Adrenal gland (tissue), 12 donors: ENCODE data around the gene HRC. TPM values are rescaled to one million over a fixed set of nuclear protein-coding genes. Genes with fewer than 3 reads are reported as not detected.
A peak's percentile ranks its signal among the peaks of the same experiment; 100 is the strongest.

Source experiments
- DNase-seq, 7 donors: peaks; one replicate each; pipeline ENCODE4 v3.0.0-alpha.2; 2019 to 2020
- H3K27ac ChIP-seq, 5 donors: fragments of 200-600 bp; sonication (generic) in 4 of 5; 1 replicate in 3 of 5; 2 replicates in 2 of 5; pipeline versions ENCODE4 v1.5.1 to v1.8.0; 2016 to 2020; ENCODE audit warnings: mild to moderate bottlenecking in 1 of 5
- H3K27me3 ChIP-seq: fragments of 200-600 bp; 2 replicates; pipeline ENCODE4 v1.8.0; 2021
- H3K36me3 ChIP-seq, 2 donors: fragments of 200-600 bp; replicated peaks in 1 of 2; 1 replicate in 1 of 2; 2 replicates in 1 of 2; pipeline versions ENCODE4 v1.5.1 to v1.8.0; 2018 to 2022
- H3K4me1 ChIP-seq, 2 donors: fragments of 200-600 bp; replicated peaks in 1 of 2; 1 replicate in 1 of 2; 2 replicates in 1 of 2; pipeline versions ENCODE4 v1.5.1 to v1.8.0; 2018 to 2021
- H3K4me3 ChIP-seq, 4 donors: fragments of 200-600 bp; sonication (generic) in 3 of 4; one replicate each; pipeline ENCODE4 v1.5.1; 2016 to 2018
- H3K9me3 ChIP-seq, 3 donors: fragments of 200-600 bp; sonication (generic) in 1 of 3; replicated peaks in 1 of 3; 1 replicate in 2 of 3; 2 replicates in 1 of 3; pipeline versions ENCODE4 v1.5.1 to v1.8.0; 2016 to 2021
- CTCF ChIP-seq, 6 experiments: fragments of 450-650 bp in 4 of 6; fragments of 200-600 bp in 2 of 6; sonication (generic) in 1 of 6; IDR thresholded peaks; 1 replicate in 5 of 6; 2 replicates in 1 of 6; pipeline versions ENCODE4 v1.5.1 to v1.8.0; 2016 to 2021; ENCODE audit warnings: antibody characterized with exemption in 6 of 6, mild to moderate bottlenecking in 2 of 6, moderate library complexity in 1 of 6
- POLR2A ChIP-seq, 2 donors: fragments of 450-650 bp; IDR thresholded peaks; one replicate each; pipeline ENCODE4 v1.6.1; 2017; ENCODE audit warnings: antibody characterized with exemption in 2 of 2, mild to moderate bottlenecking in 2 of 2, moderate library complexity in 1 of 2
- WGBS, 4 donors: extraction: QIAGEN DNeasy Blood & Tissue Kit in 2 of 4; methylation state at CpG; one replicate each; pipeline versions ENCODE4 v1.1.5 to v1.1.7; 2013 to 2017; 5-methylcytosine and 5-hydroxymethylcytosine counted together
- intact Hi-C, 2 donors: fragments of 100-400 bp; cut with DNase I; formaldehyde crosslinking; loops; one replicate each; pipeline versions ENCODE4 v1.14.1 to v1.15.0; 2022 to 2023
- polyA plus RNA-seq, 3 donors: library from polyadenylated mRNA; stranded (reverse); fragments of 200-250 nt in 2 of 3; fragments of 350-450 nt in 1 of 3; fragmentation: Illumina TruSeq in 1 of 3; extraction: RNeasy Lipid Tissue Mini Kit (QIAGEN cat#74804) in 1 of 3; gene quantifications; one replicate each; pipeline ENCODE4 v1.2.3, GENCODE V29; 2013 to 2014
- total RNA-seq, 9 donors: library from RNA; depleted of rRNA in 4 of 9; stranded (reverse); fragments of >200 nt in 4 of 9; fragments of 120-200 nt in 1 of 9; fragmentation: NEBNext Ultra II Directional in 1 of 9; extraction: Animal tissue kit (Norgen Biotek cat#: 25700) in 1 of 9; gene quantifications; one replicate each; pipeline versions ENCODE4 v1.1.0 to v1.2.4, GENCODE V29; 2013 to 2023
- donor health status: healthy with polysubstance abuse.
- donor health status: Bipolar disorder and iron deficiency.
- donor health status: DM: yes; HTN: yes; CAD: no.
- donor health status: DM: no; HTN: no; CAD: no.
- donor health status: DM: no; HTN: no; CAD: no.
- donor health status: DM: yes; HTN: yes; CAD: no.

HRC gene
- total and polyA plus RNA-seq, 12 donors, result 0.77 to 28.4 (median 2.5) TPM

GRCh38 chr19:49152119-49152550 is 3.1 kb downstream of the HRC start:
- peaks cover 15 to 19% of the 10 kb centered on the region in 2 donors for H3K4me1 ChIP-seq
- DNase-seq, result peak in 1 of 7 donors; percentile 25
- no peaks in the 10 kb centered on the region for H3K36me3 ChIP-seq
- intact Hi-C loops, result loop anchor here in 1 of 2 donors (5.0 kb wide), 1 partner anchor 45 kb away; no protein-coding TSS in a partner anchor
- TF ChIP-seq POLR2A (IDR thresholded peaks at IDR 0.05) (no peak), CTCF (IDR thresholded peaks at IDR 0.05) (no peak)
- 31 to 46% (median 40%) methylated on average over 8 to 10 of the region's 10 CpGs for WGBS, 4 donors
- no peak overlapping the region for H3K4me3 ChIP-seq
- no peaks in the 10 kb centered on the region for H3K27me3 ChIP-seq
- H3K27ac ChIP-seq, result peak overlapping the region in 2 of 5 donors; percentile 8 to 91
- no peaks in the 10 kb centered on the region for H3K9me3 ChIP-seq

- H3K4me3 ChIP-seq, result peak overlapping the region in 1 of 4 donors; percentile 73
- H3K9me3 ChIP-seq, result no peaks in the 10 kb centered on the region
- DNase-seq, result peak; percentile 82 to 90 (median 87)
- peak overlapping the region in 4 of 5 donors; percentile 58 to 94 (median 82) for H3K27ac ChIP-seq
- intact Hi-C loops, result loop anchor here in 1 of 2 donors (5.0 kb wide), 1 partner anchor 46 kb away; no protein-coding TSS in a partner anchor
- no peaks in the 10 kb centered on the region for H3K27me3 ChIP-seq
- TF ChIP-seq POLR2A (IDR thresholded peaks at IDR 0.05), result peak in 1 of 2 donors; percentile 26
- no peak for TF ChIP-seq CTCF (IDR thresholded peaks at IDR 0.05)
- H3K36me3 ChIP-seq, result no peaks in the 10 kb centered on the region
- peaks cover 15 to 19% of the 10 kb centered on the region in 2 donors for H3K4me1 ChIP-seq
- WGBS, 4 donors, result 8 to 10% (median 9%) methylated on average over 31 to 45 of the region's 45 CpGs
Observed at GRCh38 chr19:49151267-49152118, 3.7 kb downstream of the HRC start.

GRCh38 chr19:49150944-49151243 is 4.3 kb downstream of the HRC start:
- WGBS, 4 donors, result 4 to 9% (median 7%) methylated on average over 9 to 16 of the region's 16 CpGs
- H3K4me3 ChIP-seq, result peak overlapping the region in 3 of 4 donors; percentile 18 to 73 (median 54)
- H3K9me3 ChIP-seq, result no peaks in the 10 kb centered on the region
- H3K4me1 ChIP-seq, result peaks cover 15 to 23% of the 10 kb centered on the region in 2 donors
- peak overlapping the region in 4 of 5 donors; percentile 58 to 94 (median 82) for H3K27ac ChIP-seq
- H3K27me3 ChIP-seq, result no peaks in the 10 kb centered on the region
- H3K36me3 ChIP-seq, result no peaks in the 10 kb centered on the region
- no peak for DNase-seq
- intact Hi-C loops, result loop anchor here in 1 of 2 donors (5.0 kb wide), 1 partner anchor 46 kb away; no protein-coding TSS in a partner anchor
- TF ChIP-seq POLR2A (IDR thresholded peaks at IDR 0.05), result no peak
- no peak for TF ChIP-seq CTCF (IDR thresholded peaks at IDR 0.05)

- 0 to 2% (median 1%) methylated on average over 15 to 73 of the region's 75 CpGs for WGBS, 4 donors
- no peaks in the 10 kb centered on the region for H3K9me3 ChIP-seq
- peak overlapping the region; percentile 34 to 73 (median 52) for H3K4me3 ChIP-seq
- peak overlapping the region; percentile 58 to 94 (median 78) for H3K27ac ChIP-seq
- H3K4me1 ChIP-seq, result peaks cover 15 to 28% of the 10 kb centered on the region in 2 donors
- H3K36me3 ChIP-seq, result no peaks in the 10 kb centered on the region
- H3K27me3 ChIP-seq, result no peaks in the 10 kb centered on the region
- no peak for TF ChIP-seq CTCF (IDR thresholded peaks at IDR 0.05)
- peak; percentile 36 to 61 for TF ChIP-seq POLR2A (IDR thresholded peaks at IDR 0.05)
- peak; percentile 86 to 93 (median 90) for DNase-seq
- intact Hi-C loops, result loop anchor here in 1 of 2 donors (5.0 kb wide), 1 partner anchor 47 kb away; no protein-coding TSS in a partner anchor
Observed at GRCh38 chr19:49150106-49150943, 4.9 kb downstream of the HRC start.
